ENCODE measurements around the gene MYOM3.

Gene MYOM3

GRCh38 chr1:24095140-24095859, 16.6 kb downstream of the MYOM3 start:
- DNase-seq: no peak

GRCh38 chr1:24094554-24094953, 17.4 kb downstream of the MYOM3 start:
- DNase-seq: no peak

- no peak for DNase-seq
These were observed 18.2 kb downstream of the MYOM3 start for GRCh38 chr1:24093732-24094131.

GRCh38 chr1:24092979-24093378, 19.0 kb downstream of the MYOM3 start:
- no peak for DNase-seq

GRCh38 chr1:24091971-24092482, 19.9 kb downstream of the MYOM3 start:
- DNase-seq: no peak

- no peak for DNase-seq
These were observed 21.2 kb downstream of the MYOM3 start for GRCh38 chr1:24090736-24091135.

- no peak for DNase-seq
These were observed 22.0 kb downstream of the MYOM3 start for GRCh38 chr1:24089743-24090555.

- no peak for DNase-seq
These were observed 22.8 kb downstream of the MYOM3 start for GRCh38 chr1:24089027-24089742.

GRCh38 chr1:24086466-24086865, 25.5 kb downstream of the MYOM3 start:
- DNase-seq: no peak

GRCh38 chr1:24085546-24085945, 26.4 kb downstream of the MYOM3 start:
- no peak for DNase-seq

- no peak for DNase-seq
These were observed 26.9 kb downstream of the MYOM3 start for GRCh38 chr1:24085007-24085406.

- no peak for DNase-seq
These were observed 27.9 kb downstream of the MYOM3 start for GRCh38 chr1:24084050-24084449.

- DNase-seq: no peak
These were observed 29.6 kb downstream of the MYOM3 start for GRCh38 chr1:24082372-24082771.

- DNase-seq: no peak
These were observed 30.7 kb downstream of the MYOM3 start for GRCh38 chr1:24081190-24081589.

GRCh38 chr1:24080131-24080530, 31.8 kb downstream of the MYOM3 start:
- DNase-seq: no peak

GRCh38 chr1:24077278-24077978, 34.5 kb downstream of the MYOM3 start:
- no peak for DNase-seq

- no peak for DNase-seq
These were observed 36.0 kb downstream of the MYOM3 start for GRCh38 chr1:24075946-24076345.

- DNase-seq: no peak
These were observed 36.4 kb downstream of the MYOM3 start for GRCh38 chr1:24075590-24075854.

- no peak for DNase-seq
These were observed 36.9 kb downstream of the MYOM3 start for GRCh38 chr1:24074817-24075589.

GRCh38 chr1:24074196-24074595, 37.7 kb downstream of the MYOM3 start:
- no peak for DNase-seq

- DNase-seq: no peak
These were observed 40.0 kb downstream of the MYOM3 start for GRCh38 chr1:24071941-24072340.

- DNase-seq: peak; percentile 87
These were observed 41.0 kb downstream of the MYOM3 start for GRCh38 chr1:24070821-24071393.

Measured in activated effector memory CD4-positive, alpha-beta T cell treated with anti-CD3 and anti-CD28 coated beads, Interleukin-2, amount 50 U/mL, for 16 hours (primary cell).